ENCODE results near the gene INPP5D. TPM values are rescaled to one million over a fixed set of nuclear protein-coding genes. Genes with fewer than 3 reads are reported as not detected.

Gene INPP5D
- total RNA-seq, 1 donor from 2014 or later, result 3.7 TPM

DNA sequence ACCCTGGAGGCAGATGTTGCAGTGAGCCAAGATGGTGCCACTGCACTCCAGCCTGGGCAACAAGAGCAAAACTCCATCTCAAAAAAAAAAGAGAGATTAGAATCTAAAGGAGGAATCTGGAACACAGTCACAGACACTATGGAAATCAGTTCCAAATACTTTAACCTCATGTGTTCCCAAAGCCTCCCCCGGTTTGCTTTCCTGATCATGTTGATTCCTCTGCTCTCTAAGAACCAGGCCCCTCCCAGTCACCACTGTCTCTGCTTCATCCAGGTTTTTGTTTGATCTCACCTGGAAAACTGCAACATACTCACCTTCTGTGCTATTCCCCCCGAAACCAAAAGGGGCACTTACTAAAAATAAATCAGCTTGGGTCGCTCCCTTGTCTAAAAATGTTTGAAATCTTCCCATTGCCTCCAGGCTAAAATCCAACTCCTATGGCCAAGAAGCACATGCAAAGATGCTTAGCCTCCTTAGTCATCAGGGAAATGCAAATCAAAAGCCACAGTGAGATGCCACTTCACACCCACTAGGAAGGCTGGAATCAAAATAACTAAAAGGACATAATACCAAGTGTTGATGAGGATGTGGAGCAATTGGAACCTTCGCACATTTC, 33.8 kb upstream of the INPP5D start:
- Histone ChIP-seq H3K4me3 (ENCODE audit: low read depth, low read length) (no peak overlapping the region), H3K36me3 (ENCODE audit: control insufficient read depth, insufficient read depth, low read length) (no peaks in the 10 kb centered on the region), H3K27me3 (ENCODE audit: control insufficient read depth, insufficient read depth, low read length) (no peaks in the 10 kb centered on the region)
- no peak for DNase-seq (ENCODE audit: low read depth)
- TF ChIP-seq, protein P1, sequence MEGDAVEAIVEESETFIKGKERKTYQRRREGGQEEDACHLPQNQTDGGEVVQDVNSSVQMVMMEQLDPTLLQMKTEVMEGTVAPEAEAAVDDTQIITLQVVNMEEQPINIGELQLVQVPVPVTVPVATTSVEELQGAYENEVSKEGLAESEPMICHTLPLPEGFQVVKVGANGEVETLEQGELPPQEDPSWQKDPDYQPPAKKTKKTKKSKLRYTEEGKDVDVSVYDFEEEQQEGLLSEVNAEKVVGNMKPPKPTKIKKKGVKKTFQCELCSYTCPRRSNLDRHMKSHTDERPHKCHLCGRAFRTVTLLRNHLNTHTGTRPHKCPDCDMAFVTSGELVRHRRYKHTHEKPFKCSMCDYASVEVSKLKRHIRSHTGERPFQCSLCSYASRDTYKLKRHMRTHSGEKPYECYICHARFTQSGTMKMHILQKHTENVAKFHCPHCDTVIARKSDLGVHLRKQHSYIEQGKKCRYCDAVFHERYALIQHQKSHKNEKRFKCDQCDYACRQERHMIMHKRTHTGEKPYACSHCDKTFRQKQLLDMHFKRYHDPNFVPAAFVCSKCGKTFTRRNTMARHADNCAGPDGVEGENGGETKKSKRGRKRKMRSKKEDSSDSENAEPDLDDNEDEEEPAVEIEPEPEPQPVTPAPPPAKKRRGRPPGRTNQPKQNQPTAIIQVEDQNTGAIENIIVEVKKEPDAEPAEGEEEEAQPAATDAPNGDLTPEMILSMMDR (IDR thresholded peaks at IDR 0.05; ENCODE audit: insufficient read depth, low read length, poor library complexity, severe bottlenecking), result no peak

GRCh38 chr2:233029321-233029720, 30.8 kb upstream of the INPP5D start:
- Histone ChIP-seq H3K4me3 (ENCODE audit: low read depth, low read length) (no peak overlapping the region), H3K27me3 (ENCODE audit: control insufficient read depth, insufficient read depth, low read length) (no peaks in the 10 kb centered on the region), H3K36me3 (ENCODE audit: control insufficient read depth, insufficient read depth, low read length) (no peaks in the 10 kb centered on the region)
- DNase-seq (ENCODE audit: low read depth), result no peak
- TF ChIP-seq, protein P1 (IDR thresholded peaks at IDR 0.05; ENCODE audit: insufficient read depth, low read length, poor library complexity, severe bottlenecking), result no peak

DNA sequence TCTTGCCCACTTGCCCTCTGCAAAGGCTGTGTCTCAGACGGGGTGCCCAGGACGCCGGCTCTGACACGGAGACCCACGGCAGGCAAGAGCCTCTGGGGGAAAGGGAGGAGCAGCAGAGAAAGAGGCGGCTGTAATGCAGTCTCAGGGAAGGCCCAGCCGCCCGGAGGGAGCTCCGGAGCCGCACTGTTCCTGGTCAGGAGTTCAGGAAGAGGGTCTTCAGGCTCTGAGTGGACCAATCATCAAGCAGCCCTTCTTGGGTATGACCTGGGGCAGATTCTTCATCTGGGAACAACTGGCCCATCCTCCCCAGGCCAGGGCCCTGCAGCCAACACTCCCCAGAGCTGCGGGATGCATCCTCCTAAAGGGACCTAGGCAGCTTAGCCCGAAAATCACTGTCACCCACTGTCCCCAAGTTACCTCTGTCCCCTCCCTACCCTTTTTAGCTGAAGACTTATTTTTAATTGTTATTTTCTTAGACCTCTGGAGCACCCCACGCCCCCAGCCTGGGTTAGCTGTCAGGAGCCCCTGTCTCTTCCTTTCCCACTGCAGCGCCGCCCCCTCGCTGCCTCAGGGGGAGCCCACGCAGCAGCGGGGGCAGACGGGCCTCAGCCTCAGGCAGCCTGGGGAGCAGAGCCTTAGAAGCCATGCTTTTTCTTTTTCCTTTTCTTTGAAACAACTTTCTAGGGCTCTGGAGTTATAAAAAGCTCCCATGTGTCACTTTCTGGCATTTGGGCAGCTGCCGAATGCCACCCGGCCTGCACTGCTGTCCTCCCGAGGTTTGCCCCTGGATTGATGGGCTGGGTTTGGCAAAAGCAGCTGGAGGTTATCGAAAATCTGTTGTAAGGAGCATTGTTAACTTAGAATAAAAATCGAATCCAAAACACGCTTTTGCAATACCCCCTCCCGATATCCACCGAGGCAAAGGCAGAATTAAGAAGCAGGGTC, 28.3 kb upstream of the INPP5D start:
- Histone ChIP-seq H3K27me3 (ENCODE audit: control insufficient read depth, insufficient read depth, low read length) (no peaks in the 10 kb centered on the region), H3K36me3 (ENCODE audit: control insufficient read depth, insufficient read depth, low read length) (no peaks in the 10 kb centered on the region), H3K4me3 (ENCODE audit: low read depth, low read length) (no peak overlapping the region)
- TF ChIP-seq, protein P1 (IDR thresholded peaks at IDR 0.05; ENCODE audit: insufficient read depth, low read length, poor library complexity, severe bottlenecking), result no peak
- no peak for DNase-seq (ENCODE audit: low read depth)

DNA sequence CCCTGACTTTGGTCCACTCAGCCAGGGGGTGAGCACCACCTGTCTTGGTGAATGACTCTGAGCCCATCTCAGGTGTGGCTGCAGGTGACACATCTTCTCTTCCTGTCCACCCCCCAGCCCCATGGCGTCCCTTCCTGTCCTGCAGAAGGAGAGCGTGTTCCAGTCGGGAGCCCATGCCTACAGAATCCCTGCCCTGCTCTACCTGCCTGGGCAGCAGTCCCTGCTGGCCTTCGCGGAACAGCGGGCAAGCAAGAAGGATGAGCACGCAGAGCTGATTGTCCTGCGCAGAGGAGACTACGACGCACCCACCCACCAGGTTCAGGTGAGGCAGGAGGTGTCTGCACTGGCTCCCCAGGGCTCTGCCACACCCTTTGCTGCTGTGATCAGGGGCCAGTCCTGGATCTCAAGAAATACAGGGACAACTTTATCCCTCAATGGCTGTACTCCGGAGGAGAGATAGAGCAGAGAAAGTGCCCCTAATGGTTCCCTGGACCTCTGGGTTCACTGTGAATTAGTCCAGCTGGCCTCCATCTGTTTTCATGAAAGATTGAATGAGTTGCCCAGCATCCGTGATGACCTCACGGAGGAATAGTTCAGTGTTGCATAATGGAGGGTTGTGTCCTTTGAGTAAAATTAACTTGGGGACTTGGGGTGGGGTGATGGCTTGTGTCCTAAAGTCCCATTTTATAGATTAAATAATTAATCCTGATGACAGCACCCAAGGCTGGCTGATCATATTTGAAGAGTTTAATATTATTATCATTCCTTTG, 27.4 kb upstream of the INPP5D start, which contains the start of gene NEU2:
TSS of gene NEU2 (plus strand) at position 122 of the 770 bp plus-strand sequence. CDS start at position 122, 0 bp downstream.
- TF ChIP-seq, protein P1 (IDR thresholded peaks at IDR 0.05; ENCODE audit: insufficient read depth, low read length, poor library complexity, severe bottlenecking), result no peak
- no peak for DNase-seq (ENCODE audit: low read depth)
- no peaks in the 10 kb centered on the region for H3K27me3 ChIP-seq (ENCODE audit: control insufficient read depth, insufficient read depth, low read length)
- H3K4me3 ChIP-seq (ENCODE audit: low read depth, low read length), result no peak within 1 kb of the TSS
- no peaks in the 10 kb centered on the region for H3K36me3 ChIP-seq (ENCODE audit: control insufficient read depth, insufficient read depth, low read length)

DNA sequence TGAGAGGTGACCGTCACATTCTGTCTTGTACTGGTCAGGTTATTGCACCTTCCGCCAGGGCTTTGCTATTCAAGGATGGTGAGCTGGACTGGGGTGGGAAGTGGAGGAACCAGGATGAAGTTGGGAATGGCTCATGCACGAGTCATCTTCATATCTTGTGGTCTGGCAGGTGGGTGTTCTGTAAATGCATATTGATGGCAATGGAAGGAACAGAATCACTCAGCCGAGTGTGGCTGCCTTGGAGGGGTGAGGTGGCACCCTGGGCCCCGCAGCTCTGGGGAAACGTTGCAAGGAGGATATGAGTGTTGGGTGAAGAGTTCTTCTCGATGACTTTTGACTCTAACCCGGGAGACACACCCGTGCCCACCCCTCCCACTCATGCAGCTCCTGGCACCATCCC, 26.5 kb upstream of the INPP5D start:
- TF ChIP-seq, protein P1 (IDR thresholded peaks at IDR 0.05; ENCODE audit: insufficient read depth, low read length, poor library complexity, severe bottlenecking), result no peak
- no peak for DNase-seq (ENCODE audit: low read depth)
- Histone ChIP-seq H3K36me3 (ENCODE audit: control insufficient read depth, insufficient read depth, low read length) (no peaks in the 10 kb centered on the region), H3K27me3 (ENCODE audit: control insufficient read depth, insufficient read depth, low read length) (no peaks in the 10 kb centered on the region), H3K4me3 (ENCODE audit: low read depth, low read length) (no peak overlapping the region)
